H1 (cell line): ENCODE data around the gene SUMF1. TPM values are rescaled to one million over a fixed set of nuclear protein-coding genes. Genes with fewer than 3 reads are reported as not detected.

Experiments used
- CHD7 ChIP-seq: fragments of 300-600 bp; sonication (generic); IDR thresholded peaks from 2 replicates; pipeline ENCODE4 v1.7.1; 2012; ENCODE audit warnings: low read length, moderate library complexity, mild to moderate bottlenecking, inconsistent platforms; ENCODE audit not compliant: insufficient replicate concordance
- CTCF ChIP-seq, 3 experiments: IDR thresholded peaks; 1 replicate in 2 of 3; 2 replicates in 1 of 3; pipeline versions ENCODE4 v1.5.1 to v1.6.1; 2011; ENCODE audit warnings: low read length in 3 of 3, mild to moderate bottlenecking in 3 of 3, inconsistent platforms in 2 of 3, low read depth in 1 of 3, moderate library complexity in 1 of 3; ENCODE audit not compliant: insufficient read depth in 1 of 3; ENCODE audit errors: control extremely low read depth in 1 of 3
- EP300 ChIP-seq, 2 experiments: IDR thresholded peaks; 1 replicate in 1 of 2; 2 replicates in 1 of 2; pipeline ENCODE4 v1.6.1; 2011 to 2012; ENCODE audit warnings: low read depth in 2 of 2, low read length in 2 of 2, mild to moderate bottlenecking in 2 of 2, borderline replicate concordance in 1 of 2, inconsistent platforms in 1 of 2, moderate library complexity in 1 of 2
- KDM4A ChIP-seq: IDR thresholded peaks from one replicate; pipeline ENCODE4 v1.7.1; 2012; ENCODE audit warnings: low read depth, mild to moderate bottlenecking, moderate library complexity, low read length, inconsistent platforms; ENCODE audit not compliant: severe bottlenecking
- SP1 ChIP-seq: IDR thresholded peaks from 2 replicates; pipeline ENCODE4 v1.6.1; 2011; ENCODE audit warnings: low read depth, low read length
- TAF7 ChIP-seq: optimal IDR thresholded peaks from 2 replicates; pipeline ENCODE3; 2011; ENCODE audit warnings: low read depth, mild to moderate bottlenecking, inconsistent platforms, low read length, moderate library complexity, borderline replicate concordance
- polyA plus RNA-seq, 7 experiments: library from polyadenylated mRNA; depleted of rRNA in 3 of 7; stranded (reverse) in 5 of 7; unstranded in 2 of 7; fragments of >200 nt in 5 of 7; fragments of 200-250 nt in 2 of 7; gene quantifications; 1 replicate in 5 of 7; 2 replicates in 1 of 7; 4 replicates in 1 of 7; pipeline versions ENCODE4 v1.2.1 to v1.2.3, GENCODE V29; 2011 to 2013; ENCODE audit warnings: missing spikeins in 2 of 7, mixed read lengths in 2 of 7
- total RNA-seq: library from RNA; stranded (reverse); fragmentation: NEBNext Ultra II Directional; extraction: Animal tissue kit (Norgen Biotek cat#: 25700); gene quantifications from 2 replicates; pipeline ENCODE4 v1.2.1, GENCODE V29; 2021

SUMF1 gene
- total and polyA plus RNA-seq, 2 of the 8 experiments (the other 6 are each of a cell fraction or from before 2014, with no cell fraction given): 12.5 to 15.0 TPM

GRCh38 chr3:4493014-4493940 lies 26.2 kb upstream of the SUMF1 start, which contains the start of gene ITPR1 (continued):
- TF ChIP-seq CTCF (IDR thresholded peaks at IDR 0.05; ENCODE audit: control extremely low read depth in 1 of 3, insufficient read depth in 1 of 3, low read depth in 1 of 3, low read length in 3 of 3) (no peak), SP1 (0 out of 2 replicates have a peak, but pooled peaks have one; percentile 20), TAF7 (peak; percentile 98), KDM4A (peak; percentile 75), CHD7 (no peak), EP300 (IDR thresholded peaks at IDR 0.05; ENCODE audit: borderline replicate concordance in 1 of 2, low read depth in 2 of 2, low read length in 2 of 2) (no peak)
